ENCODE data around the gene ITCH. TPM values are rescaled to one million over a fixed set of nuclear protein-coding genes. Genes with fewer than 3 reads are reported as not detected.
"Not testable (repeated sequence)": the region's sequence is repeated elsewhere in the genome, so short reads cannot be mapped to it uniquely, and the experiment has no call there.

Gene ITCH
- total RNA-seq, 2 donors from 2014 or later, result 22.4 to 24.4 TPM

DNA sequence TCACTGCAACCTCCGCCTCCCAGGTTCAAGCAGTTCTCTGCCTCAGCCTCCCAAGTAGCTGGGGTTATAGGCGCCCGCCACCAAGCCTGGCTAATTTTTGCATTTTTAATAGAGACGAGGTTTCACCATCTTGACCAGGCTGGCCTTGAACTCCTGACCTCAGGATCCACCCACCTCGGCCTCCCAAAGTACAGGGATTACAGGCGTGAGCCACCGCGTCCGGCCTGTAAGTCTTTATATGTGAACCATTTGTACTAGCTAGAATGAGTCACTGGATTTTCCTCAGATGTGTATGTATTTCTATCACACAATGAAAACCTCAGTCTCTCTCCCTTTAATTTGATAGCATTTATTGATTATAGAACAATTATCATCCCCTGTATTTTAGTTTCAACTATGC, 34.0 kb downstream of the ITCH start:
- DNase-seq (no peak), ATAC-seq (no peak)
- 92 to 93% methylated on average over 9 of the region's 9 CpGs for WGBS, 2 donors
- Histone ChIP-seq H3K27me3 (no peaks in the 10 kb centered on the region), H3K4me1 (peaks cover 10% of the 10 kb centered on the region), H3K4me3 (no peak overlapping the region), H3K36me3 (replicated peaks in 1 of 2; ENCODE audit: insufficient read depth in 1 of 2, low read depth in 2 of 2) (peaks cover 0 to 4% of the 10 kb centered on the region in 2 donors), H3K27ac (no peak overlapping the region), H3K9me3 (no peaks in the 10 kb centered on the region)
- TF ChIP-seq POLR2A (IDR thresholded peaks at IDR 0.05), result no peak
- TF ChIP-seq, protein P1, sequence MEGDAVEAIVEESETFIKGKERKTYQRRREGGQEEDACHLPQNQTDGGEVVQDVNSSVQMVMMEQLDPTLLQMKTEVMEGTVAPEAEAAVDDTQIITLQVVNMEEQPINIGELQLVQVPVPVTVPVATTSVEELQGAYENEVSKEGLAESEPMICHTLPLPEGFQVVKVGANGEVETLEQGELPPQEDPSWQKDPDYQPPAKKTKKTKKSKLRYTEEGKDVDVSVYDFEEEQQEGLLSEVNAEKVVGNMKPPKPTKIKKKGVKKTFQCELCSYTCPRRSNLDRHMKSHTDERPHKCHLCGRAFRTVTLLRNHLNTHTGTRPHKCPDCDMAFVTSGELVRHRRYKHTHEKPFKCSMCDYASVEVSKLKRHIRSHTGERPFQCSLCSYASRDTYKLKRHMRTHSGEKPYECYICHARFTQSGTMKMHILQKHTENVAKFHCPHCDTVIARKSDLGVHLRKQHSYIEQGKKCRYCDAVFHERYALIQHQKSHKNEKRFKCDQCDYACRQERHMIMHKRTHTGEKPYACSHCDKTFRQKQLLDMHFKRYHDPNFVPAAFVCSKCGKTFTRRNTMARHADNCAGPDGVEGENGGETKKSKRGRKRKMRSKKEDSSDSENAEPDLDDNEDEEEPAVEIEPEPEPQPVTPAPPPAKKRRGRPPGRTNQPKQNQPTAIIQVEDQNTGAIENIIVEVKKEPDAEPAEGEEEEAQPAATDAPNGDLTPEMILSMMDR (IDR thresholded peaks at IDR 0.05), result no peak
- intact Hi-C loops (cut with DNase I), result no loop called here

DNA sequence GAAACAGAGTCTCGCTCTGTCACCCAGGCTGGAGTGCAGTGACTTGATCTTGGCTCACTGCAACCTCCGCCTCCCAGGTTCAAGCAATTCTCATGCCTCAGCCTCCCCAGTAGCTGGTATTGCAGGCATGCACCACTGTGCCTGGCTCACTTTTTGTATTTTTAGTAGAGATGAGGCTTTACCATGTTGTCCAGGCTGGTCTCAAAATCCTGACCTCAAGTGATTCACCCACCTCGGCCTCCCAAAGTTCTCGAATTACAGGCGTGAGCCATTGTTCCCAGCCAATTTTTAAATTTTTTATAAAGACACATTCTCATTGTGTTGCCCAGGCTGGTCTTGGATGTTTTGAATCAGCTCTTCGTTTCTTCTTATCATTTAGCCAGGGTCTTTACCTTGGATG, 37.7 kb downstream of the ITCH start:
- 87 to 91% methylated on average over 6 of the region's 6 CpGs for WGBS, 2 donors
- H3K27me3 ChIP-seq, result not testable (repeated sequence)

DNA sequence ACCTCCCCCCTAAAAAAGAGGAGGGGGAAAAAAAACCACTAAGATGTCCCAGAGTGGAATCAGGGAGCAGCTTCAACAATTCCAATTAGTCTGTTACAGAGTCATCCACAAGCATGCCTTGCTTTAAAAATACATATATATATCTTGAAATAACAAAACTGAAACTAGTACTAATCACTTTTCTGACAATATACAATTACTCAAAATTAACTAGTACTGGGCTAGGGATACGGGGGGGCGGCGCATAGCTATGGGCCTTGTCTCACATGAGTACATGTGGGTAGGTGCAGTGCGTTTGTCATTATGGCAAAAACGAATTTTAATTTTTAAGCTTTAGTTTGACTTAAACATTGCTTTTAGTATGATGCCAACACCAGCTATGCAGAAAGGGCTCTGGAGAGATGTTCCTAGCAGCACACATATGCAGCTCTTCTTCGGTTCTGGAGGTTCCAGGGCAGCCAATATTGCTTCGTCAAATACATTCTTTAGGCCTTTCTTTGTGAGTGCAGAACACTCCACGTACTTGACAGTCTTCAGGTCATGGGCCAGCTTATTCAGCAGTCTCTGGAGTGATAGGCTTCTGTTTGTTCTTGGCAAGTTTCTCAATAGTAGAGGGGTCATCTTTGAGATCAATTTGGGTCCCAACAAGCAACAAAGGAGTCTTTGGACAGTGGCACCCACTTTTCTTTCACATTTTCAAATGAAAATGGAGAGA, 38.8 kb downstream of the ITCH start:
- Histone ChIP-seq H3K4me3 (no peak overlapping the region), H3K27me3 (no peaks in the 10 kb centered on the region), H3K4me1 (peaks cover 27% of the 10 kb centered on the region), H3K36me3 (replicated peaks in 1 of 2; ENCODE audit: insufficient read depth in 1 of 2, low read depth in 2 of 2) (peaks cover 0 to 1% of the 10 kb centered on the region in 2 donors), H3K27ac (no peak overlapping the region), H3K9me3 (no peaks in the 10 kb centered on the region)
- intact Hi-C loops (cut with DNase I), result no loop called here
- DNase-seq (no peak), ATAC-seq (no peak)
- no peak for TF ChIP-seq POLR2A (IDR thresholded peaks at IDR 0.05)
- TF ChIP-seq, protein P1 (IDR thresholded peaks at IDR 0.05), result no peak
- WGBS, 2 donors, result 77 to 80% methylated on average over 8 of the region's 8 CpGs

More for the DNA sequence above, 37.7 kb downstream of the ITCH start:
- ATAC-seq; H3K9me3 ChIP-seq; H3K27ac ChIP-seq; H3K4me3 ChIP-seq; intact Hi-C loops (cut with DNase I); H3K36me3 ChIP-seq (replicated peaks in 1 of 2; ENCODE audit: insufficient read depth in 1 of 2, low read depth in 2 of 2); DNase-seq: not testable (repeated sequence)
- H3K4me1 ChIP-seq, result peaks cover 27% of the 10 kb centered on the region

DNA sequence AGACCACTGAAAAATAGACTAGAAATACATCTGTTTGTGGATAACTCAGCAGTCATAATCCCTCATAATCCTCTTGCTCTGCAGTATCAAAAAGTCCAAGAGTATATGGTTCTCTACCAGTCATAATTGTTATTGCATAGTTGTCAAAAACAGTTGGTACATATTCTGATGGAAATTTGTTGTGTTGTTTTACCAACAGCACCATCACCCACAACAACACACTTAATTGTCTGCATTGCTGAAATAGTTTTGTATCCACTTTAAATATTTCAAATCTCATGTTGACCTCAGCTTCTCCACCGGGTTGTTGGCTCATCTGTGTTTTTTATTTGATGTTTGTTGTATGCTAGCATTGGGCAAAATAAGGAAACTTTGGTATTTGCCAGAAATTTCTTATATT, 39.4 kb downstream of the ITCH start:
- TF ChIP-seq, protein P1 (IDR thresholded peaks at IDR 0.05), result no peak
- TF ChIP-seq POLR2A (IDR thresholded peaks at IDR 0.05), result no peak
- WGBS, 2 donors, result 7 to 19% methylated on average over 1 of the region's 1 CpG
- no peaks in the 10 kb centered on the region for H3K27me3 ChIP-seq
- intact Hi-C loops (cut with DNase I), result no loop called here
- H3K27ac ChIP-seq, result no peak overlapping the region
- DNase-seq (no peak), ATAC-seq (no peak)
- H3K4me3 ChIP-seq, result no peak overlapping the region
- H3K36me3 ChIP-seq (replicated peaks in 1 of 2; ENCODE audit: insufficient read depth in 1 of 2, low read depth in 2 of 2), result peaks cover 0 to 1% of the 10 kb centered on the region in 2 donors
- peaks cover 29% of the 10 kb centered on the region for H3K4me1 ChIP-seq
- H3K9me3 ChIP-seq, result no peaks in the 10 kb centered on the region

DNA sequence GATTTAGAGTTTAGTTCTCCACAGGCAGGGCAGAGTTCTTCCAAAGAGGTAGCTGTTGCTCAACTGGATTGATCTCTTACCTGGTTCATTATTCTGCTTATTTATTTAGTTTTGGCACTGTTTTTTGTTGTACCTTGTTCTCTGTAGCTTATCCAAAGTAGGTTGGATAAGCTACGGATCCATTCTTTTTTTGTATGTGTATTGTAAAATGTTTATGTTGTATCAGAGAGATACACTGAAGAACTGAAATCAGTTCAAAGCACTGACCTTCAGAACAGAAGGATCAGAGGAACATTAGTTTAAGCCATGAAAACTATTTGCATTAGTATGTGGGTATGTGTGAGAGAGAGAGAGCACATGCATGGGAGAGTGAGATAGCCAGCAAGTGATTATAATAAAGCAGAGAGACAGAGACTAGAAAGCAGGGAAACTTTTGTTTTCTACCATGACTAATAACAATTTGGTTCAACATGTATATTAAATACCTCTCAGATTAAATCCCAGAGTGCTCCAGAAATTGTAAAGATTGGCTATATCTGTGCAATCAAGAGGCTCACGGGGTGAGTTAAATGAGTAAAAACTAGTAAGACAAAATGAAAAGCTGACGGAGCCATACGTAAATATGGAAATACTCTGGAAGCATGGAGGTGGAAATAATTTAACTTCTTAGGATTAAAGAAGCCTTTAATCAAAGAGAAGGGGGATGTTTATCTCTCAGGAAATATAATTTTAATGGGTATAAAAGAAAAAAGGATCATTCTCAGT, 40.2 kb downstream of the ITCH start:
- Histone ChIP-seq H3K36me3 (replicated peaks in 1 of 2; ENCODE audit: insufficient read depth in 1 of 2, low read depth in 2 of 2) (peaks cover 0 to 1% of the 10 kb centered on the region in 2 donors), H3K4me1 (peaks cover 36% of the 10 kb centered on the region), H3K4me3 (no peak overlapping the region), H3K27me3 (no peaks in the 10 kb centered on the region), H3K27ac (peak overlapping the region in 1 of 4 donors; percentile 16), H3K9me3 (no peaks in the 10 kb centered on the region)
- DNase-seq (no peak), ATAC-seq (peak; percentile 21)
- 57 to 63% methylated on average over 4 of the region's 4 CpGs for WGBS, 2 donors
- intact Hi-C loops (cut with DNase I), result no loop called here
- no peak for TF ChIP-seq POLR2A (IDR thresholded peaks at IDR 0.05)
- TF ChIP-seq, protein P1 (IDR thresholded peaks at IDR 0.05), result no peak

Measured in body of pancreas (tissue), 4 donors.